K562 (cell line): ENCODE measurements around the gene LTA. TPM values are rescaled to one million over a fixed set of nuclear protein-coding genes. Genes with fewer than 3 reads are reported as not detected.

Experiments used
- BRF1 ChIP-seq: IDR thresholded peaks from 3 replicates; pipeline ENCODE4 v1.6.1; 2011; ENCODE audit warnings: borderline replicate concordance, mild to moderate bottlenecking; ENCODE audit not compliant: insufficient read length; ENCODE audit errors: extremely low read depth
- CBFA2T2 ChIP-seq: fragments of 450-650 bp; conservative IDR thresholded peaks from 2 replicates; pipeline ENCODE4 v1.6.1; 2017; ENCODE audit warnings: mild to moderate bottlenecking
- CREB1 ChIP-seq, 2 experiments: sonication (generic) in 1 of 2; formaldehyde crosslinking in 1 of 2; IDR thresholded peaks; 2 replicates each; pipeline versions ENCODE4 v1.6.1 to v1.8.0; 2012 to 2022; ENCODE audit warnings: inconsistent platforms in 1 of 2, mild to moderate bottlenecking in 1 of 2, missing genetic modification reagents in 1 of 2, moderate library complexity in 1 of 2
- CXXC5 ChIP-seq: fragments of 250-450 bp; sonication (Bioruptor Pico); IDR thresholded peaks from 2 replicates; pipeline ENCODE4 v1.8.0; 2022; ENCODE audit warnings: inconsistent platforms, mild to moderate bottlenecking, moderate library complexity
- E2F8 ChIP-seq: fragments of 450-650 bp; IDR thresholded peaks from 2 replicates; pipeline ENCODE4 v1.7.1; 2018; ENCODE audit warnings: mild to moderate bottlenecking, low read depth; ENCODE audit not compliant: partially characterized antibody
- JUN ChIP-seq, 2 experiments: sonication (generic) in 1 of 2; formaldehyde crosslinking in 1 of 2; IDR thresholded peaks; 2 replicates each; pipeline versions ENCODE4 v1.6.1 to v1.8.0; 2012 to 2022; ENCODE audit warnings: borderline replicate concordance in 2 of 2, mild to moderate bottlenecking in 2 of 2, improper control_type of control experiment in 1 of 2, low read depth in 1 of 2, low read length in 1 of 2, missing genetic modification reagents in 1 of 2
- LARP7 ChIP-seq: fragments of 450-650 bp; IDR thresholded peaks from 2 replicates; pipeline ENCODE4 v1.6.1; 2016
- MEF2A ChIP-seq: IDR thresholded peaks from 2 replicates; pipeline ENCODE4 v1.6.1; 2011; ENCODE audit warnings: low read depth, mild to moderate bottlenecking, low read length, moderate library complexity; ENCODE audit not compliant: control insufficient read depth
- MNT ChIP-seq, 2 experiments: fragments of 450-650 bp; conservative IDR thresholded peaks; 2 replicates each; pipeline ENCODE4 v1.6.1; 2017; ENCODE audit warnings: mild to moderate bottlenecking in 2 of 2, moderate library complexity in 2 of 2
- MTA2 ChIP-seq: fragments of 450-650 bp; IDR thresholded peaks from 2 replicates; pipeline ENCODE4 v1.6.1; 2016; ENCODE audit warnings: low read depth
- PHB2 ChIP-seq: fragments of 450-650 bp; IDR thresholded peaks from 2 replicates; pipeline ENCODE4 v1.6.1; 2017; ENCODE audit warnings: low read depth
- POLR2AphosphoS2 ChIP-seq: IDR thresholded peaks from 2 replicates; pipeline ENCODE4 v1.6.1; 2012; ENCODE audit warnings: low read length, improper control_type of control experiment
- RBM14 ChIP-seq: fragments of 200-400 bp; formaldehyde crosslinking; IDR thresholded peaks from 2 replicates; pipeline ENCODE4 v1.6.1; 2018; ENCODE audit warnings: low read depth, mild to moderate bottlenecking, low read length, moderate library complexity, borderline replicate concordance; ENCODE audit not compliant: insufficient read depth
- RNF219 ChIP-seq: fragments of 250-450 bp; sonication (Bioruptor Pico); IDR thresholded peaks from 2 replicates; pipeline ENCODE4 v1.5.0; 2022; ENCODE audit warnings: mild to moderate bottlenecking
- ZNF239 ChIP-seq: fragments of 250-450 bp; sonication (Bioruptor Pico); IDR thresholded peaks from 2 replicates; pipeline ENCODE4 v1.4.0; 2020; ENCODE audit warnings: mild to moderate bottlenecking
- ZNF511 ChIP-seq: sonication (generic); formaldehyde crosslinking; IDR thresholded peaks from 2 replicates; pipeline ENCODE4 v1.8.0; 2022; ENCODE audit warnings: mild to moderate bottlenecking, missing genetic modification reagents
- ZNF586 ChIP-seq: fragments of 450-650 bp; formaldehyde crosslinking; conservative IDR thresholded peaks from 2 replicates; pipeline ENCODE4 v1.4.0; 2020; ENCODE audit warnings: mild to moderate bottlenecking, moderate library complexity
- ZNF668 ChIP-seq: fragments of 250-450 bp; sonication (Bioruptor Pico); IDR thresholded peaks from 2 replicates; pipeline ENCODE4 v1.8.0; 2022; ENCODE audit warnings: mild to moderate bottlenecking, inconsistent platforms
- ZNF764 ChIP-seq: fragments of 250-450 bp; sonication (Bioruptor Pico); IDR thresholded peaks from 2 replicates; pipeline ENCODE4 v1.4.0; 2020; ENCODE audit warnings: low read depth, mild to moderate bottlenecking, moderate library complexity
- ZZZ3 ChIP-seq: fragments of 450-650 bp; IDR thresholded peaks from 2 replicates; pipeline ENCODE4 v1.6.1; 2016; ENCODE audit warnings: antibody characterized with exemption, mild to moderate bottlenecking, moderate library complexity
- polyA plus RNA-seq, 8 experiments: library from polyadenylated mRNA; depleted of rRNA in 4 of 8; stranded (reverse) in 5 of 8; unstranded in 3 of 8; fragments of >200 nt; fragmentation: Nextera tagmentation in 2 of 8; fragmentation: Illumina TruSeq in 1 of 8; extraction: Ambion mirVana in 2 of 8; extraction: Trizol in 1 of 8; gene quantifications; 2 replicates each; pipeline versions ENCODE4 v1.2.1 to v1.2.3, GENCODE V29; 2011 to 2014; ENCODE audit warnings: inconsistent platforms in 1 of 8, missing spikeins in 1 of 8
- total RNA-seq, 7 experiments: library from RNA; depleted of rRNA in 6 of 7; stranded (reverse); fragments of >200 nt in 6 of 7; fragmentation: Illumina TruSeq in 2 of 7; extraction: Trizol in 2 of 7; gene quantifications; 2 replicates each; pipeline versions ENCODE4 v1.2.1 to v1.2.3, GENCODE V29; 2011 to 2021; ENCODE audit warnings: low replicate concordance in 1 of 7

The LTA gene
- total and polyA plus RNA-seq, 9 of the 15 experiments (the other 6 are each of a cell fraction or from before 2014, with no cell fraction given): 0.80 TPM; not detected in 8

- TF ChIP-seq MTA2 (no peak), MNT (conservative IDR thresholded peaks at IDR 0.05) (peak; percentile 71 to 90), PHB2 (no peak), ZNF764 (CRISPR knock-in tag) (no peak), POLR2AphosphoS2 (peak; percentile 76; the same call in 1 of the 2 replicates), ZNF586 (no peak), JUN (IDR thresholded peaks at IDR 0.05; ENCODE audit: borderline replicate concordance, low read depth, low read length) (peak; percentile 84), JUN (CRISPR knock-in tag; IDR thresholded peaks at IDR 0.05; ENCODE audit: borderline replicate concordance) (0 out of 2 replicates have a peak, but pooled peaks have one; percentile 76), ZNF511 (CRISPR knock-in tag) (peak; percentile 67; the same call in 1 of the 2 replicates), ZNF668 (no peak), RBM14 (no peak), E2F8 (peak; percentile 83), RNF219 (0 out of 2 replicates have a peak, but pooled peaks have one; percentile 49), ZZZ3 (no peak), ZNF239 (CRISPR knock-in tag) (0 out of 2 replicates have a peak, but pooled peaks have one; percentile 24), MEF2A (no peak), CREB1 (IDR thresholded peaks at IDR 0.05) (peak; percentile 96), CREB1 (CRISPR knock-in tag; IDR thresholded peaks at IDR 0.05) (peak; percentile 96), BRF1 (no peak), LARP7 (no peak), CXXC5 (CRISPR knock-in tag) (peak; percentile 98), CBFA2T2 (no peak)
Measured at GRCh38 chr6:31619805-31620585, 47.9 kb downstream of the LTA start (continued).
